SK-N-SH (cell line): ENCODE results near the gene FAM184A. TPM values are rescaled to one million over a fixed set of nuclear protein-coding genes. Genes with fewer than 3 reads are reported as not detected.

Source experiments
- CTCF ChIA-PET: fragments of 300-600, 350-600 bp; formaldehyde crosslinking; extraction: SDS; loops from one replicate; lab custom pipeline; 2021; lab: Yijun Ruan, JAX
- POLR2A ChIA-PET: fragments of 350-600 bp; sonication (Branson Sonifier 250); formaldehyde crosslinking; extraction: SDS; loops from one replicate; lab custom pipeline; 2020; ENCODE audit warnings: antibody characterized with exemption, inconsistent platforms; lab: Yijun Ruan, JAX
- DNase-seq: peaks from one replicate; pipeline ENCODE4 v3.0.0; 2012
- H2AFZ ChIP-seq: fragments of 200-600 bp; sonication (generic); 2 replicates; pipeline ENCODE4 v1.8.1; 2016; ENCODE audit warnings: antibody characterized with exemption, mild to moderate bottlenecking, low read depth
- H3F3A ChIP-seq: fragments of 200-600 bp; sonication (generic); replicated peaks from 2 replicates; pipeline ENCODE3; 2016; ENCODE audit warnings: antibody characterized with exemption, mild to moderate bottlenecking; ENCODE audit not compliant: insufficient read depth
- H3K27ac ChIP-seq, 2 experiments: fragments of 200-500 bp in 1 of 2; fragments of 200-600 bp in 1 of 2; sonication (Bioruptor generic) in 1 of 2; sonication (generic), shearing (Covaris generic) in 1 of 2; 2 replicates each; pipeline versions ENCODE4 v1.5.1 to v1.6.1; 2014 to 2016; ENCODE audit warnings: low read depth in 2 of 2, inconsistent platforms in 1 of 2, low read length in 1 of 2, mild to moderate bottlenecking in 1 of 2, mixed read lengths in 1 of 2
- H3K27me3 ChIP-seq: fragments of 200-600 bp; sonication (generic), shearing (Covaris generic); 2 replicates; pipeline ENCODE4 v1.6.1; 2016; ENCODE audit warnings: mixed run types; ENCODE audit not compliant: insufficient read depth
- H3K36me3 ChIP-seq, 2 experiments: fragments of 200-500 bp in 1 of 2; fragments of 200-600 bp in 1 of 2; sonication (Bioruptor generic) in 1 of 2; sonication (generic) in 1 of 2; replicated peaks in 1 of 2; 2 replicates each; pipeline versions ENCODE3 to v1.5.1; 2014 to 2016; ENCODE audit warnings: low read length in 1 of 2, mild to moderate bottlenecking in 1 of 2; ENCODE audit not compliant: insufficient read depth in 2 of 2, control insufficient read depth in 1 of 2
- H3K4me1 ChIP-seq, 2 experiments: fragments of 200-500 bp in 1 of 2; fragments of 200-600 bp in 1 of 2; sonication (Bioruptor generic) in 1 of 2; sonication (generic), shearing (Covaris generic) in 1 of 2; 2 replicates each; pipeline versions ENCODE4 v1.5.1 to v1.6.1; 2014 to 2016; ENCODE audit warnings: low read depth in 1 of 2, low read length in 1 of 2, mixed run types in 1 of 2; ENCODE audit not compliant: insufficient read depth in 2 of 2, control insufficient read depth in 1 of 2
- H3K4me2 ChIP-seq: fragments of 200-600 bp; sonication (generic), shearing (Covaris generic); 2 replicates; pipeline ENCODE4 v1.6.1; 2017; ENCODE audit warnings: mixed run types
- H3K4me3 ChIP-seq, 2 experiments: fragments of 200-500 bp in 1 of 2; fragments of 200-600 bp in 1 of 2; sonication (Bioruptor generic) in 1 of 2; sonication (generic), shearing (Covaris generic) in 1 of 2; 2 replicates each; pipeline versions ENCODE4 v1.5.1 to v1.8.1; 2014 to 2016; ENCODE audit warnings: low read depth in 2 of 2, inconsistent platforms in 1 of 2, low read length in 1 of 2, mild to moderate bottlenecking in 1 of 2, mixed read lengths in 1 of 2, moderate library complexity in 1 of 2
- H3K79me2 ChIP-seq: fragments of 200-600 bp; sonication (generic); 2 replicates; pipeline ENCODE4 v1.8.1; 2017; ENCODE audit warnings: mild to moderate bottlenecking; ENCODE audit not compliant: insufficient read depth
- H3K9ac ChIP-seq: fragments of 200-600 bp; sonication (generic); 2 replicates; pipeline ENCODE4 v1.6.1; 2017; ENCODE audit warnings: mixed run types
- H3K9me2 ChIP-seq: fragments of 200-600 bp; sonication (generic); 2 replicates; pipeline ENCODE4 v1.6.1; 2017; ENCODE audit warnings: mixed run types
- H3K9me3 ChIP-seq: fragments of 200-600 bp; sonication (generic); 2 replicates; pipeline ENCODE4 v1.6.1; 2017; ENCODE audit warnings: mixed run types, mild to moderate bottlenecking, moderate library complexity
- H4K20me1 ChIP-seq: fragments of 200-600 bp; sonication (generic); 2 replicates; pipeline ENCODE4 v1.6.1; 2017; ENCODE audit warnings: mild to moderate bottlenecking, mixed run types; ENCODE audit not compliant: insufficient read depth
- CHD2 ChIP-seq: fragments of 150-350 bp; IDR thresholded peaks from 2 replicates; pipeline ENCODE4 v1.6.1; 2018; ENCODE audit warnings: low read length; ENCODE audit not compliant: partially characterized antibody
- FOSL2 ChIP-seq: IDR thresholded peaks from 2 replicates; pipeline ENCODE4 v1.4.0; 2012; ENCODE audit warnings: low read depth, mild to moderate bottlenecking, moderate library complexity, borderline replicate concordance
- FOXJ3 ChIP-seq: sonication (generic); formaldehyde crosslinking; IDR thresholded peaks from 2 replicates; pipeline ENCODE4 v1.5.1; 2020; ENCODE audit warnings: mild to moderate bottlenecking, missing genetic modification reagents
- FOXM1 ChIP-seq: IDR thresholded peaks from 2 replicates; pipeline ENCODE4 v1.4.0; 2012; ENCODE audit warnings: low read depth, mild to moderate bottlenecking
- JUND ChIP-seq: IDR thresholded peaks from 2 replicates; pipeline ENCODE4 v1.4.0; 2012
- MEF2A ChIP-seq: IDR thresholded peaks from 2 replicates; pipeline ENCODE4 v1.4.0; 2012; ENCODE audit warnings: low read depth, borderline replicate concordance
- NRF1 ChIP-seq: IDR thresholded peaks from 2 replicates; pipeline ENCODE4 v1.6.1; 2012; ENCODE audit warnings: low read depth, mild to moderate bottlenecking, low read length
- REST ChIP-seq: IDR thresholded peaks from 2 replicates; pipeline ENCODE4 v1.6.1; 2012; ENCODE audit warnings: mild to moderate bottlenecking, low read depth, low read length, moderate library complexity
- RFX5 ChIP-seq: IDR thresholded peaks from 2 replicates; pipeline ENCODE4 v1.6.1; 2012; ENCODE audit warnings: mild to moderate bottlenecking, improper control_type of control experiment, low read length
- SIN3A ChIP-seq: IDR thresholded peaks from 2 replicates; pipeline ENCODE4 v1.6.1; 2012; ENCODE audit warnings: low read depth, mild to moderate bottlenecking, low read length, moderate library complexity, borderline replicate concordance
- ZBTB33 ChIP-seq: IDR thresholded peaks from 2 replicates; pipeline ENCODE4 v1.4.0; 2012; ENCODE audit warnings: low read depth, borderline replicate concordance
- WGBS: methylation state at CpG from one replicate; pipeline ENCODE4 v1.1.6; 2017; ENCODE audit warnings: low lambda C conversion rate; 5-methylcytosine and 5-hydroxymethylcytosine counted together
- polyA plus RNA-seq, 3 experiments: library from polyadenylated mRNA; depleted of rRNA; stranded (reverse); fragments of >200 nt; gene quantifications; 2 replicates each; pipeline ENCODE4 v1.2.3, GENCODE V29; 2012
- TF ChIP-seq, protein P1 (sequence below): fragments of 150-350 bp; IDR thresholded peaks from 2 replicates; pipeline ENCODE4 v1.6.1; 2017; ENCODE audit warnings: antibody characterized with exemption, low read length, low read depth, borderline replicate concordance

Gene FAM184A
- polyA plus RNA-seq, 1 of the 3 experiments (the other 2 are of a cell fraction) = 0.38 TPM

DNA sequence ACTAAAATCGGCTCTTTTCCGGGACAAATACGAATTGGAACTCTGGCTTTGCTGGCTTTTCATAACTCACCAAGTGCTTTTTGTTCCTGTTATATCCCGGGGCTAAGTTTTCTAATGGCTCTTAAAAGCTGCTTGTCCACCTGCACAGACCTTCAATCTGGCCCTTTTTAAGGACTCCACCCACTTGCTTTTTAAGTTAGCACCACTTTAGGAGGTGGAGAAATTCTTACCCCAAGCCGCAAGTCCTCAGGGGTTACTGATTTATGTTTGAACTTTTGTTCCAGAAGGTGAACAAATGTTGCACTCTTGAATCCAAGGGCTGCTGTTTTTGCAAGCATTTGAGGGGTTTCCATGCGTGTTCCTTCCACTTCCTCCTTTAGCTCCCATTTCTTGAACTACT is 37.8 kb downstream of the FAM184A start:
- Histone ChIP-seq H3K27me3 (no peaks in the 10 kb centered on the region), H3K9me3 (no peaks in the 10 kb centered on the region), H4K20me1 (no peaks in the 10 kb centered on the region), H3K36me3 (no peaks in the 10 kb centered on the region), H3F3A (no peaks in the 10 kb centered on the region), H3K79me2 (no peaks in the 10 kb centered on the region), H3K4me2 (no peak overlapping the region), H3K9me2 (no peaks in the 10 kb centered on the region), H2AFZ (no peak overlapping the region), H3K4me3 (no peak overlapping the region), H3K27ac (no peak overlapping the region), H3K4me1 (no peaks in the 10 kb centered on the region; a peak in 1 of 4 replicates), H3K9ac (no peak overlapping the region)
- 62% methylated on average over 6 of the region's 6 CpGs for WGBS
- CTCF ChIA-PET = interaction anchor here (0.9 kb wide), 1 partner anchor 37 kb away, joined by 3 read pairs; no protein-coding TSS in a partner anchor
- POLR2A ChIA-PET = no interaction called here
- no peak for DNase-seq
- TF ChIP-seq MEF2A (no peak), RFX5 (no peak), JUND (no peak), FOSL2 (no peak), FOXJ3 (CRISPR knock-in tag) (no peak), NRF1 (no peak), CHD2 (no peak), REST (no peak), ZBTB33 (no peak), SIN3A (no peak), FOXM1 (no peak)
- TF ChIP-seq, protein P1, sequence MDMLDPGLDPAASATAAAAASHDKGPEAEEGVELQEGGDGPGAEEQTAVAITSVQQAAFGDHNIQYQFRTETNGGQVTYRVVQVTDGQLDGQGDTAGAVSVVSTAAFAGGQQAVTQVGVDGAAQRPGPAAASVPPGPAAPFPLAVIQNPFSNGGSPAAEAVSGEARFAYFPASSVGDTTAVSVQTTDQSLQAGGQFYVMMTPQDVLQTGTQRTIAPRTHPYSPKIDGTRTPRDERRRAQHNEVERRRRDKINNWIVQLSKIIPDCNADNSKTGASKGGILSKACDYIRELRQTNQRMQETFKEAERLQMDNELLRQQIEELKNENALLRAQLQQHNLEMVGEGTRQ = no peak
